Lower leg skin (tissue), 4 donors: ENCODE results near the gene LEFTY1. TPM values are rescaled to one million over a fixed set of nuclear protein-coding genes. Genes with fewer than 3 reads are reported as not detected.

Experiments
- DNase-seq, 2 donors: peaks; one replicate each; pipeline ENCODE4 v3.0.0-alpha.2; 2019; ENCODE audit warnings: low spot score in 2 of 2
- H3K4me3 ChIP-seq: fragments of 200-600 bp; sonication (generic); 2 replicates; pipeline ENCODE4 v1.5.1; 2017; ENCODE audit warnings: mild to moderate bottlenecking, low read depth; ENCODE audit not compliant: poor library complexity, severe bottlenecking
- POLR2A ChIP-seq, 2 donors: fragments of 450-650 bp; IDR thresholded peaks; one replicate each; pipeline ENCODE4 v1.6.1; 2016 to 2017; ENCODE audit warnings: antibody characterized with exemption in 2 of 2, mild to moderate bottlenecking in 1 of 2, moderate library complexity in 1 of 2
- WGBS, 2 donors: methylation state at CpG; one replicate each; pipeline ENCODE4 v1.1.5; 2018; 5-methylcytosine and 5-hydroxymethylcytosine counted together
- intact Hi-C: fragments of 100-400 bp; cut with DNase I; formaldehyde crosslinking; loops from one replicate; pipeline ENCODE4 v1.15.0; 2023; ENCODE audit warnings: low total_unique reads
- total RNA-seq, 4 donors: library from RNA; depleted of rRNA; stranded (reverse); fragments of >200 nt; gene quantifications; one replicate each; pipeline ENCODE4 v1.1.0, GENCODE V29; 2016
- TF ChIP-seq, protein P1 (sequence below), 3 donors: fragments of 450-650 bp; IDR thresholded peaks; one replicate each; pipeline ENCODE4 v1.5.1; 2016; ENCODE audit warnings: antibody characterized with exemption in 3 of 3, mild to moderate bottlenecking in 3 of 3, moderate library complexity in 2 of 3

The LEFTY1 gene
- total RNA-seq, 4 donors from 2014 or later, result 0.19 to 1.2 (median 0.39) TPM; not detected in 1

DNA sequence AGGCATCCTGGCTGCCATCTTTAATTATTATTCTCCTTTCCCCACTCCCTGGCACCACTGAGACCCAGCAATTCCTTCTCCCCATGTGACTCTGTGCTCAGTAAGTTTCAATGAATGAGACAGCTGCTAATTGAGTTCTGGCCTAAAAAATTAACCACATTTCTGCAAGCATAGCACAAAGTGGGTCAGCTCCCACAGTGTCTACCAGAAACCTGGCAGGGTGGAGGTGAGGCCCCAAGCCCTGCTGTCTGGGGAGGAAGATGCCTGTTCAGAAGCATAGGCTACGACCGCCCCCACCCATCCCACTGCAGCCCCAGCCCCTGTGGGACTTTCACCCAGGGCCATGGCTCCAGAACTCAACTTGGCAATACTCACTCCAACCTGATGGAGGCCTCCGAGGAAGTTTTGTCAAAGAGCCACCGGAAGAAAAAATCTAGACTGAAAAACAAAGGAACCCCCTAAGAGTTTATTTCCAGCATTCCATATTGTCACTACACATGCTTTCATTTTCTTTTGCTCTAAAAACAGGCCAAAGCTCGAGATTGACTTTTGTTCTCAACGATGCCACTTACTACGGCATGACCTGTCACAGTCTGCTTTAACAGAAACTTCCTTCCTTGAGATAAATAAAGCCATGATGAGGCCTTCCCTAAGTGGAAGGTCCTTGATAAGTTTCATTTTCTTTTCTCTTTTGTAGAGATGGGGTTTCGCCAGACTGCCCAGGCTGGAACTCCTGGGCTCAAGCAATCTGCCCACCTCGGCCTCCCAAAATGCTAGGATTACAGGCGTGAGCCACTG, 33.2 kb downstream of the LEFTY1 start:
- TF ChIP-seq, protein P1, sequence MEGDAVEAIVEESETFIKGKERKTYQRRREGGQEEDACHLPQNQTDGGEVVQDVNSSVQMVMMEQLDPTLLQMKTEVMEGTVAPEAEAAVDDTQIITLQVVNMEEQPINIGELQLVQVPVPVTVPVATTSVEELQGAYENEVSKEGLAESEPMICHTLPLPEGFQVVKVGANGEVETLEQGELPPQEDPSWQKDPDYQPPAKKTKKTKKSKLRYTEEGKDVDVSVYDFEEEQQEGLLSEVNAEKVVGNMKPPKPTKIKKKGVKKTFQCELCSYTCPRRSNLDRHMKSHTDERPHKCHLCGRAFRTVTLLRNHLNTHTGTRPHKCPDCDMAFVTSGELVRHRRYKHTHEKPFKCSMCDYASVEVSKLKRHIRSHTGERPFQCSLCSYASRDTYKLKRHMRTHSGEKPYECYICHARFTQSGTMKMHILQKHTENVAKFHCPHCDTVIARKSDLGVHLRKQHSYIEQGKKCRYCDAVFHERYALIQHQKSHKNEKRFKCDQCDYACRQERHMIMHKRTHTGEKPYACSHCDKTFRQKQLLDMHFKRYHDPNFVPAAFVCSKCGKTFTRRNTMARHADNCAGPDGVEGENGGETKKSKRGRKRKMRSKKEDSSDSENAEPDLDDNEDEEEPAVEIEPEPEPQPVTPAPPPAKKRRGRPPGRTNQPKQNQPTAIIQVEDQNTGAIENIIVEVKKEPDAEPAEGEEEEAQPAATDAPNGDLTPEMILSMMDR (IDR thresholded peaks at IDR 0.05), result no peak
- no peak for TF ChIP-seq POLR2A (IDR thresholded peaks at IDR 0.05)
- intact Hi-C loops, result no loop called here
- no peak overlapping the region for H3K4me3 ChIP-seq
- 85 to 86% methylated on average over 10 of the region's 10 CpGs for WGBS, 2 donors
- DNase-seq, result no peak

GRCh38 chr1:225853441-225853840, 35.5 kb downstream of the LEFTY1 start:
- DNase-seq, result no peak
- intact Hi-C loops, result no loop called here
- 96% methylated on average over 12 of the region's 12 CpGs for WGBS, 2 donors
- TF ChIP-seq, protein P1 (IDR thresholded peaks at IDR 0.05), result no peak
- no peak for TF ChIP-seq POLR2A (IDR thresholded peaks at IDR 0.05)
- no peak overlapping the region for H3K4me3 ChIP-seq

GRCh38 chr1:225852413-225853124, 36.4 kb downstream of the LEFTY1 start:
- WGBS, 2 donors, result 85 to 86% methylated on average over 13 of the region's 13 CpGs
- TF ChIP-seq, protein P1 (IDR thresholded peaks at IDR 0.05), result no peak
- no peak for TF ChIP-seq POLR2A (IDR thresholded peaks at IDR 0.05)
- intact Hi-C loops, result no loop called here
- no peak for DNase-seq
- H3K4me3 ChIP-seq, result no peak overlapping the region

DNA sequence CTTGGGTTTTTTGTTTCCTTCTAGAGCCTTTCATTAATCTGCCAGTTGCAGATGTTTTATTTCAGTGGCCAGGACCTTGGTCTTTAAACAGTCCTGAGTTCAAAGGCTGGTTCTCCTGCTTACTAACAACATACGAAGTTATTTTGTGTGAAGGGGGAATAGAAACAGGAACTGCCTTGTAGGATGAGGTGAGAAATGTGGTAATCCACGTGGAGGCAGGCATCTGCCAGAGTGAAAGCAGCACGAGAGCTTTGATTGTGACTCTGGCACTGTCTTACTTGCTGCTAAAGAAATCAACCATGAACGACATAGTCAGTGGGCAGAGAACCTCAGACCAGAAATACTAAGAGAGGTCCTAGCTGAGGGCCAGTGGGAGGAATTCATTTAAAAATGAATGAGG, 37.1 kb downstream of the LEFTY1 start:
- DNase-seq, result no peak
- TF ChIP-seq, protein P1 (IDR thresholded peaks at IDR 0.05), result no peak
- TF ChIP-seq POLR2A (IDR thresholded peaks at IDR 0.05), result no peak
- 47 to 55% methylated on average over 4 of the region's 4 CpGs for WGBS, 2 donors
- no peak overlapping the region for H3K4me3 ChIP-seq
- intact Hi-C loops, result no loop called here

DNA sequence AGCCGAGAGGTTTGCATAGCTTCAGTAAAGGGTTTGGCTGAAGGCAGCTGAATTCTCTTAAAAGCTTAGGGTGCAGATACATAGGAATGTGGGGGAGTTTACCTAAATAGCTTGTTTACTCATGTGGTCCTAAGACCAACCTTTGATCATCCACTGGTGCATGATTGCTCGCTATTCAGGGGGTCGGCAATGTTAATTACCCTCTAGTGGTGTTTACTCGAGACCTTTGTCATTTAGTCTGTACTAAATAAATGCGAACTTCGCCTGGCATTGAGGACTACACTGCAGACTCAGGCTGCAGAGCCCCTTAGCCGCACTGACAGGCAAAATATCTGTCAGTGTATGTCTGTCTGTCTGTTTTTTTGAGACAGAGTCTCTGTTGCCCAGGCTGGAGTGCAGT, 38.6 kb downstream of the LEFTY1 start:
- WGBS, 2 donors, result 91 to 96% methylated on average over 7 of the region's 7 CpGs
- H3K4me3 ChIP-seq, result no peak overlapping the region
- no peak for DNase-seq
- TF ChIP-seq POLR2A (IDR thresholded peaks at IDR 0.05), result no peak
- intact Hi-C loops, result no loop called here

DNA sequence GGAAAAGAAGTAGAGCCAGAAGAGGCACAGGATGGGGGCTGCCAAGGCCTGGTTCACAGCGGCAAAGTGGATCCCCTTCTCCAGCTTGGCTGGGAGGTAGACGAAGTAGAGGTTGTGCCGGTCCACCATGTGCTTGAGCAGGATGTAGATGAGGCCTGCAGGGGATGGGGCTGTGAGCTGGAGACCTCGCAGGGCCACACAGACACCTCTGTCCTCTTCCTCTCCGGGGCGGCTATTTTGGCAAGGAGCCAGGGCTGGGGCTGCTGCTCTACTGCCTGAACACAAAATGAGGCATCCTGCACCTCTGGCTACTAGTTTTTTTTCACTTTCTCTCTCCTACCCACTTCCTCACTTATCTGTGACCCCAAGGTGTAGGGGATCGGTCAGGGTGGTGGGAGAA, 39.0 kb downstream of the LEFTY1 start:
- peak in 1 of 2 donors; percentile 91 for DNase-seq

More for the DNA sequence above, 39.0 kb downstream of the LEFTY1 start:
- no peak overlapping the region for H3K4me3 ChIP-seq
- TF ChIP-seq, protein P1 (IDR thresholded peaks at IDR 0.05), result no peak
- no peak for TF ChIP-seq POLR2A (IDR thresholded peaks at IDR 0.05)
- intact Hi-C loops, result loop anchor here (5.0 kb wide), 1 partner anchor 378 kb away; no protein-coding TSS in a partner anchor
- 62 to 79% methylated on average over 7 of the region's 7 CpGs for WGBS, 2 donors
